Central memory CD4-positive, alpha-beta T cell (primary cell): ENCODE results near the gene RBBP8NL.
"Not testable (repeated sequence)": the region's sequence is repeated elsewhere in the genome, so short reads cannot be mapped to it uniquely, and the experiment has no call there.

Source experiments
- DNase-seq: peaks from one replicate; pipeline ENCODE4 v3.0.0; 2022

RBBP8NL gene

GRCh38 chr20:62390317-62391164 is 36.8 kb downstream of the RBBP8NL start:
- DNase-seq: no peak

- DNase-seq: no peak
Measured at GRCh38 chr20:62389601-62390087, 37.7 kb downstream of the RBBP8NL start.

GRCh38 chr20:62388839-62389600 is 38.3 kb downstream of the RBBP8NL start:
- DNase-seq: no peak

GRCh38 chr20:62387933-62388635 is 39.3 kb downstream of the RBBP8NL start:
- DNase-seq: no peak

GRCh38 chr20:62387219-62387913 is 40.0 kb downstream of the RBBP8NL start:
- DNase-seq: no peak

DNA sequence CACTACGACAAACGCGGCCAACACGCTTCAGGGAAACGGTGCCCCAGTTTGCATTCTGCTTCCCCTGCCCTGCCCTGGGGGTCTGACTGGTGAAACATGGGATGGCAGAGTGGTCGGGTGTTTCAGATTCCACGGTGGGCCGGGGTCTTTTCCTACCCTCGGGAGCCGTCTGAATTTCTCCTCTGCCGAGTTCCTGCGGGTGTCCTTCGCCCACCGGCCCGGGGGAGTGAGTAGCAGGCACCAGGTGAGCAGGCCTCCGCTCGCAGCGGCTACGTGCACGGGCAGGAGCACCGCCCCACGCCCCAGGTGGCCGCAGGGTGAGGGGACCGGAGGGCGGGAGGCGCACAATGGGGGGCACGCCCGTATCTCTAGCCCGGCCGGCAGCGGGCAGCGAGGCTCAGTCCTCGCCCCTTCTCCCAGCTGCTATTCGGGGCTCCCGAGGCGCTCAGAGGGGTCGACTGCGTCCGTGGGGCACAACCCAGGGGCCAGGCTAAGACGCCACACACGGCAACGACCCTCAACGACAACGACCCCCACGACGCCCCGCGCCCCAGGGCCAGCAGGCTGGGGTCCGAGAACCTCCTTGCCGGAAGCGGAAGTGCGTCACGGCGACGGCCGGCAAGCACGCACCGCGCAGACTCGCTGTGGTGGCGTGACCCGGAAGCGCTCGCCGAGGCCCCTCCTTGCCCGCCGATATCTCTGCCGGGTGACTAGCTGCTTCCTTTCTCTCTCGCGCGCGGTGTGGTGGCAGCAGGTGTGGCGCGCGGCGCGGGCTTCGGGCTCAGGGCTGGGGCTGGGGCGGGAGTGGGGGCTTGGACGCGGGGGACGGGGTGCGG is 40.7 kb downstream of the RBBP8NL start, which contains the start of gene RPS21:
Gene RPS21, plus strand, starts transcription at position 721 of the 836 bp plus-strand sequence. CDS start 236 bp downstream, outside the sequence.
- DNase-seq: peak; percentile 91

GRCh38 chr20:62382306-62383198 is 44.8 kb downstream of the RBBP8NL start:
- DNase-seq: peak; percentile 70

DNA sequence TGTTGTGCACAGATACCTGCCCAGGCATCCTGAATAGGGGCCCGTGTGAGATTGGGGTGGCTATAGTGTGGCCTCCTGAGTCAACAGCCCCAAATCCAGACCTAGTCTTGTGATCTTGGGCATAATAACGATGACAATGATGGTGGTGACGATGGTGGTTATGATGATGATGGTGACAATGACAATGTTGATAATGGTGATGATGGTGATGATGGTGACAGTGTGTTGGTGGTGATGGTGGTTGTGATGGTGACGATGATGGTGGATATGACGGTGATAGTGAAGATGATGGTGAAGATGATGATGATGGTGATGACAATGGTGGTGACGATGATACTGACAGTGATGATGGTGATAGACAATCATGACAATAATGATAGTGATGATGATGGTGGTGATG is 45.5 kb downstream of the RBBP8NL start:
- no peak for DNase-seq

- no peak for DNase-seq
Measured at GRCh38 chr20:62381202-62381797, 46.0 kb downstream of the RBBP8NL start.

GRCh38 chr20:62378215-62378614 is 49.1 kb downstream of the RBBP8NL start:
- DNase-seq: no peak

- no peak for DNase-seq
Measured at GRCh38 chr20:62377615-62378178, 49.6 kb downstream of the RBBP8NL start.

GRCh38 chr20:62377064-62377461 is 50.3 kb downstream of the RBBP8NL start:
- no peak for DNase-seq

DNA sequence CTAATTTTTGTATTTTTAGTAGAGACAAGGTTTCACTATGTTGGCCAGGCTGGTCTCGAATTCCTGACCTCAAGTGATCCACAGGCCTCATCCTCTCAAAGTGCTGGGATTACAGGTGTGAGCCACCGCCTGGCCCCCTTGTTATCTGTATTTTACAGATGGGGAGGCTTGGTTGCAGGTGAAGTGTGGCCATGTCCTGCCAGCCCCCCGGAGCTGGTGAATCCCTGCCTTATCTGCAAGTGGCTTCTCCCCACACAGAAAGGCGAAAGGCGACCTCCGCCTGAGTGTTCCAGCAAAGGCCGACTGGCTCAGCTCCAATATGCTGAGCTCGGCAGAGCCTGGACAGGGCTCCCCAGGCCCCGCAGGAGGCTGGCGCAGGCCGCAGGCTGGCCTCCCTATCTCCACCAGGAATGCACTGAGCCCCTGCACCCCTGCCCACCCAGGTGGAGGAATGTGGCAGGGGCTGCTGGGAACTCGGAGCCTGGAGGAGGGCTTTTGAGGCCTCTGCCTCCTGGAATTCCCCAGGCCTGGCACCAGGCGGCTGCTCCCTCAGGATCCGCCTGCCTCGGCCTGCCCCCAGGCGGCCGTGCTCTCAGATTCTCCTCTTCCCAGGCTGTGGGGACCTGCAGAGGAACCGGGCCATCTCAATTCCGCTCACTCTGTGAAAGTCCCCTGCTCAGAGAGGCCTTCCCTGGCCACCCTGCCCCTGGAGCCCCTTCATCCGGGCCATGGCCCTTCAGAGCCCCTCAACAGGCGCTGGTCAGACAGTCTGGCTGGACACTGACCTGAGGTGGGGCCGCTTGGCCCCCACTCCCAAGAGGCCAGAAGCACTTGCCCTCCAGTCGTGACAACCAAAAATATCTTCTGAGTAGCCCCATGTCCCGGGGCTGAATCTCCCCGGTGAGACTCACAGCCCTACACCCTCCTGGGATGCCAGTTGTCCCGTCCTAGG is 51.0 kb downstream of the RBBP8NL start:
- no peak for DNase-seq

GRCh38 chr20:62374331-62375152 is 52.8 kb downstream of the RBBP8NL start:
- DNase-seq: no peak

GRCh38 chr20:62373631-62374179 is 53.6 kb downstream of the RBBP8NL start:
- DNase-seq: not testable (repeated sequence)

DNA sequence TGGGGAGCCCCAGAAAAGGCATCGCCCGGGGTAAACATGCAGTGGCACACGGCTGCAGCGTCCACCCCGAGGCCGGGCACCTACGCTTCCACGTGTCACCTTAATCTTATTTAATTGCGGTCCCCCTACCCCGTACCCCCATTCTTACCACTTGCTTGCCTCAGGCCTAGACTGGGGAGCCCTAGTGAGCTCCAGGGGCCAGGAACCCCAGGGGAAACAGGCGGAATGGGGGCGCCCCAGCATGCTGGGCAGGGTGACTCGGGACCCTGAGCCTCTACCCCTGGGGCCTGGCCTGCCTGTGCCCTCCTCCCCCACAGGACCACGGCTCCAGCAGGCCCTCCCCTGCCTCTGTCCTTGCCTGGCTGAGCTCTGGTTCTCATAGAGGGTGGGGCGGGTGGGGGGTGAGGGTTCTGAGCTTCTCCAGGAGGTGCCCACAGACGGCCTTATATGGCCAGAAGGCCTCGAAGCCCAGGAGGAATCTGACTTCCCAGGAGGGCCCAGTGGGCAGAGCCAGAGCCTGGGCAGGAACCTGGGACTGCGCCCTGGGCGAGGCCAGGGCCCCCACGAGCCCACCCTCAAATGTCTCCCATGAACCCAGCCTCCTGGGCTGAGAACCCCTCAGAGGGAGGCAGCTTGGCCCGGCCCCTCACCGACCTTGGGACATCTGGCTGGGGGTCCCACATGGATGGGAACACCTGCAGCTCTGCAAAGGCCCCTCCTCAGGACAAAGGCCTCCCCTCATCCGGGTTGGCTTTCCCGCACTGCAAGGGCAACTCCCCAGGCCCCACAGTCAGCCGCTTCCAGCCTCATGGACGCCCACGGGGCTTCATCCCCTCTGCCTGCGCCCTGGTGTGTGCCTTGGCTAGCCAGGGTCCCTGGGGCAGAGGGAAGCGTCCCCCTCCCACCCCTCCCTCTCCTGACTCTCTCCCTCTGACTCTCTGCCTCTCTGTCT is 55.0 kb downstream of the RBBP8NL start:
- DNase-seq: no peak
